Measurements from ENCODE around the gene CCT3. TPM values are rescaled to one million over a fixed set of nuclear protein-coding genes. Genes with fewer than 3 reads are reported as not detected.
A peak's percentile ranks its signal among the peaks of the same experiment; 100 is the strongest.

CCT3 gene
- total RNA-seq, 1 donor from 2014 or later = 193 TPM

- peak; percentile 90 for DNase-seq (ENCODE audit: extremely low spot score, unreplicated experiment)
- H3K9me3 Mint-ChIP-seq (ENCODE audit: unreplicated experiment) = no peaks in the 10 kb centered on the region
- H3K4me1 Mint-ChIP-seq (ENCODE audit: unreplicated experiment) = no peaks in the 10 kb centered on the region
- H3K4me3 Mint-ChIP-seq (ENCODE audit: unreplicated experiment) = no peak overlapping the region
- H3K36me3 Mint-ChIP-seq (ENCODE audit: unreplicated experiment) = no peaks in the 10 kb centered on the region
- peaks cover 33% of the 10 kb centered on the region for H3K27me3 Mint-ChIP-seq (ENCODE audit: unreplicated experiment)
- no peak overlapping the region for H3K27ac Mint-ChIP-seq (ENCODE audit: unreplicated experiment)
- peak; percentile 81 for TF ChIP-seq CTCF (IDR thresholded peaks at IDR 0.05)
Observed at GRCh38 chr1:156385534-156386031, 47.5 kb upstream of the CCT3 start.

- TF ChIP-seq CTCF (IDR thresholded peaks at IDR 0.05) = no peak
- Mint-ChIP-seq H3K36me3 (ENCODE audit: unreplicated experiment) (no peaks in the 10 kb centered on the region), H3K4me1 (ENCODE audit: unreplicated experiment) (no peaks in the 10 kb centered on the region), H3K27ac (ENCODE audit: unreplicated experiment) (no peak overlapping the region), H3K27me3 (ENCODE audit: unreplicated experiment) (peaks cover 28% of the 10 kb centered on the region), H3K4me3 (ENCODE audit: unreplicated experiment) (no peak overlapping the region), H3K9me3 (ENCODE audit: unreplicated experiment) (no peaks in the 10 kb centered on the region)
- no peak for DNase-seq (ENCODE audit: extremely low spot score, unreplicated experiment)
Observed at GRCh38 chr1:156384658-156385057, 46.6 kb upstream of the CCT3 start.

- peaks cover 22% of the 10 kb centered on the region for H3K27me3 Mint-ChIP-seq (ENCODE audit: unreplicated experiment)
- no peaks in the 10 kb centered on the region for H3K36me3 Mint-ChIP-seq (ENCODE audit: unreplicated experiment)
- H3K9me3 Mint-ChIP-seq (ENCODE audit: unreplicated experiment) = no peaks in the 10 kb centered on the region
- no peak for DNase-seq (ENCODE audit: extremely low spot score, unreplicated experiment)
- H3K4me3 Mint-ChIP-seq (ENCODE audit: unreplicated experiment) = no peak overlapping the region
- no peaks in the 10 kb centered on the region for H3K4me1 Mint-ChIP-seq (ENCODE audit: unreplicated experiment)
- no peak for TF ChIP-seq CTCF (IDR thresholded peaks at IDR 0.05)
- no peak overlapping the region for H3K27ac Mint-ChIP-seq (ENCODE audit: unreplicated experiment)
Observed at GRCh38 chr1:156384007-156384406, 45.9 kb upstream of the CCT3 start.

GRCh38 chr1:156383023-156383422 is 44.9 kb upstream of the CCT3 start:
- H3K4me3 Mint-ChIP-seq (ENCODE audit: unreplicated experiment) = no peak overlapping the region
- DNase-seq (ENCODE audit: extremely low spot score, unreplicated experiment) = no peak
- H3K27me3 Mint-ChIP-seq (ENCODE audit: unreplicated experiment) = peaks cover 16% of the 10 kb centered on the region
- H3K4me1 Mint-ChIP-seq (ENCODE audit: unreplicated experiment) = no peaks in the 10 kb centered on the region
- H3K27ac Mint-ChIP-seq (ENCODE audit: unreplicated experiment) = no peak overlapping the region
- TF ChIP-seq CTCF (IDR thresholded peaks at IDR 0.05) = peak; percentile 84
- no peaks in the 10 kb centered on the region for H3K36me3 Mint-ChIP-seq (ENCODE audit: unreplicated experiment)
- no peaks in the 10 kb centered on the region for H3K9me3 Mint-ChIP-seq (ENCODE audit: unreplicated experiment)

- DNase-seq (ENCODE audit: extremely low spot score, unreplicated experiment) = no peak
- TF ChIP-seq CTCF (IDR thresholded peaks at IDR 0.05) = no peak
- H3K27ac Mint-ChIP-seq (ENCODE audit: unreplicated experiment) = no peak overlapping the region
- no peak overlapping the region for H3K4me3 Mint-ChIP-seq (ENCODE audit: unreplicated experiment)
- H3K27me3 Mint-ChIP-seq (ENCODE audit: unreplicated experiment) = peaks cover 12% of the 10 kb centered on the region
- H3K36me3 Mint-ChIP-seq (ENCODE audit: unreplicated experiment) = no peaks in the 10 kb centered on the region
- no peaks in the 10 kb centered on the region for H3K9me3 Mint-ChIP-seq (ENCODE audit: unreplicated experiment)
- H3K4me1 Mint-ChIP-seq (ENCODE audit: unreplicated experiment) = no peaks in the 10 kb centered on the region
Observed at GRCh38 chr1:156382561-156382960, 44.5 kb upstream of the CCT3 start.

Data from osteocyte (in vitro differentiated cells).